GM12878 (cell line): ENCODE results near the gene TCF15. TPM values are rescaled to one million over a fixed set of nuclear protein-coding genes. Genes with fewer than 3 reads are reported as not detected.

Source experiments
- ATAC-seq: fragments of 200-7000 bp; cut with Tn5 transposase; 3 replicates; pipeline ENCODE4 v1.9.1; 2020; ENCODE audit warnings: mild to moderate bottlenecking, moderate library complexity
- BruUV-seq: library from RNA; stranded (reverse); fragments of 400-500 nt; replicated peaks from 2 replicates; lab custom pipeline; 2021; lab: Mats Ljungman, UMichigan
- CTCF ChIA-PET: fragments of 300-600 bp; sonication (Branson Sonifier 250); formaldehyde crosslinking; extraction: SDS; loops from one replicate; lab custom pipeline; 2021; ENCODE audit warnings: inconsistent platforms; lab: Yijun Ruan, JAX
- POLR2A ChIA-PET: fragments of 350-600 bp; formaldehyde crosslinking; extraction: SDS; loops from one replicate; lab custom pipeline; 2021; ENCODE audit warnings: inconsistent platforms; lab: Charles Lee
- RAD21 ChIA-PET: fragments of 300-600 bp; sonication (Branson Sonifier 250); formaldehyde crosslinking; loops from one replicate; lab custom pipeline; 2023; ENCODE audit warnings: antibody characterized with exemption; ENCODE audit not compliant: unreplicated experiment; lab: Charles Lee
- SMC1A ChIA-PET: fragments of 300-600 bp; sonication (Branson Sonifier 250); formaldehyde crosslinking; loops from one replicate; lab custom pipeline; 2023; ENCODE audit not compliant: unreplicated experiment, uncharacterized antibody; lab: Charles Lee
- DNase-seq: peaks from one replicate; pipeline ENCODE4 v3.0.0-alpha.2; 2011; ENCODE audit warnings: low read depth, low spot score
- FAIRE-seq: peaks from 3 replicates; lab custom pipeline; 2011; peaks lifted over from hg19 to GRCh38; lab: Jason Lieb, UNC
- H2AFZ ChIP-seq: 2 replicates; pipeline ENCODE4 v1.6.0; 2011; ENCODE audit warnings: low read depth, low read length, control low read depth; ENCODE audit not compliant: control insufficient read depth
- H3K27ac ChIP-seq: 2 replicates; pipeline ENCODE4 v1.5.1; 2011; ENCODE audit warnings: control low read depth; ENCODE audit not compliant: control insufficient read depth, insufficient read depth
- H3K27me3 ChIP-seq, 2 experiments: replicated peaks in 1 of 2; 2 replicates each; pipeline versions ENCODE4 v1.6.0 to v1.6.1; 2011; ENCODE audit warnings: low read length in 1 of 2; ENCODE audit not compliant: control insufficient read depth in 2 of 2, insufficient read depth in 2 of 2
- H3K36me3 ChIP-seq, 2 experiments: 2 replicates each; pipeline ENCODE4 v1.5.1; 2011; ENCODE audit warnings: low read length in 1 of 2; ENCODE audit not compliant: control insufficient read depth in 2 of 2, insufficient read depth in 2 of 2
- H3K4me1 ChIP-seq: 2 replicates; pipeline ENCODE4 v1.6.1; 2011; ENCODE audit warnings: mild to moderate bottlenecking, low read length, moderate library complexity, mixed read lengths; ENCODE audit not compliant: control insufficient read depth, insufficient read depth
- H3K4me2 ChIP-seq: 2 replicates; pipeline ENCODE4 v1.6.0; 2011; ENCODE audit warnings: control low read depth; ENCODE audit not compliant: control insufficient read depth, insufficient read depth
- H3K4me3 ChIP-seq: fragments of 200-600 bp; sonication (generic); 2 replicates; pipeline ENCODE4 v1.5.1; 2016
- H3K79me2 ChIP-seq: 2 replicates; pipeline ENCODE4 v1.6.0; 2011; ENCODE audit warnings: low read length; ENCODE audit not compliant: control insufficient read depth, insufficient read depth
- H3K9ac ChIP-seq: 2 replicates; pipeline ENCODE4 v1.8.0; 2011; ENCODE audit warnings: low read length, control low read depth, mixed read lengths; ENCODE audit not compliant: control insufficient read depth, insufficient read depth
- H3K9me3 ChIP-seq: replicated peaks from 3 replicates; pipeline ENCODE4 v1.5.1; 2011; ENCODE audit warnings: mild to moderate bottlenecking, low read length; ENCODE audit not compliant: control insufficient read depth, insufficient read depth
- H4K20me1 ChIP-seq: 2 replicates; pipeline ENCODE4 v1.6.0; 2011; ENCODE audit not compliant: control insufficient read depth, insufficient read depth
- ATF7 ChIP-seq: fragments of 450-650 bp; IDR thresholded peaks from 2 replicates; pipeline ENCODE4 v1.6.1; 2016; ENCODE audit warnings: low read depth, mild to moderate bottlenecking
- BHLHE40 ChIP-seq, 2 experiments: fragments of 450-650 bp in 1 of 2; IDR thresholded peaks; 2 replicates each; pipeline ENCODE4 v1.6.1; 2011 to 2017; ENCODE audit warnings: low read depth in 2 of 2, borderline replicate concordance in 1 of 2, improper control_type of control experiment in 1 of 2, low read length in 1 of 2, mild to moderate bottlenecking in 1 of 2
- CEBPZ ChIP-seq: fragments of 150-350 bp; IDR thresholded peaks from 2 replicates; pipeline ENCODE4 v1.6.1; 2016; ENCODE audit warnings: low read depth, low read length
- FOS ChIP-seq: IDR thresholded peaks from 3 replicates; pipeline ENCODE4 v1.6.1; 2011; ENCODE audit warnings: borderline replicate concordance; ENCODE audit not compliant: insufficient read length; ENCODE audit errors: extremely low read depth
- LARP7 ChIP-seq: fragments of 450-650 bp; IDR thresholded peaks from 2 replicates; pipeline ENCODE4 v1.6.1; 2017; ENCODE audit warnings: mild to moderate bottlenecking
- MTA3 ChIP-seq: IDR thresholded peaks from 2 replicates; pipeline ENCODE4 v1.6.1; 2012; ENCODE audit warnings: low read length, inconsistent platforms, borderline replicate concordance
- PBX3 ChIP-seq: IDR thresholded peaks from 2 replicates; pipeline ENCODE4 v1.6.1; 2011; ENCODE audit warnings: mild to moderate bottlenecking, low read depth, low read length, moderate library complexity; ENCODE audit not compliant: insufficient replicate concordance
- RCOR1 ChIP-seq: conservative IDR thresholded peaks from 2 replicates; pipeline ENCODE4 v1.6.1; 2012; ENCODE audit warnings: low read depth, low read length, improper control_type of control experiment
- SREBF1 ChIP-seq: IDR thresholded peaks from 2 replicates; pipeline ENCODE4 v1.6.1; 2012; ENCODE audit warnings: mild to moderate bottlenecking, low read length
- YY1 ChIP-seq: IDR thresholded peaks from 2 replicates; pipeline ENCODE4 v1.6.1; 2011; ENCODE audit warnings: low read depth, mild to moderate bottlenecking, low read length
- ZNF207 ChIP-seq: fragments of 450-650 bp; IDR thresholded peaks from 2 replicates; pipeline ENCODE4 v1.6.1; 2014; ENCODE audit warnings: antibody characterized with exemption, mild to moderate bottlenecking, borderline replicate concordance
- ZNF384 ChIP-seq: IDR thresholded peaks from 2 replicates; pipeline ENCODE4 v1.6.1; 2012; ENCODE audit warnings: low read depth, mild to moderate bottlenecking, low read length, improper control_type of control experiment, borderline replicate concordance
- ZNF622 ChIP-seq: fragments of 450-650 bp; IDR thresholded peaks from 2 replicates; pipeline ENCODE4 v1.6.1; 2017; ENCODE audit warnings: mild to moderate bottlenecking, inconsistent platforms
- WGBS: methylation state at CpG from one replicate; pipeline ENCODE4 v1.1.6; 2016; ENCODE audit warnings: low lambda C conversion rate; ENCODE audit not compliant: insufficient replicate concordance, insufficient coverage; ENCODE audit errors: missing lambda C conversion rate; 5-methylcytosine and 5-hydroxymethylcytosine counted together
- in situ Hi-C: fragments of 300-500 bp; cut with MboI; formaldehyde crosslinking; loops from 9 replicates; pipeline ENCODE4 v1.14.3; 2018; ENCODE audit warnings: mixed read lengths
- intact Hi-C: fragments of 100-400 bp; cut with micrococcal nuclease; formaldehyde crosslinking; loops from one replicate; pipeline ENCODE4 v1.14.2; 2022; ENCODE audit not compliant: unreplicated experiment
- polyA plus RNA-seq, 11 experiments: library from polyadenylated mRNA; depleted of rRNA in 4 of 11; unstranded in 6 of 11; stranded (reverse) in 5 of 11; fragments of >200 nt; fragmentation: Nextera tagmentation in 4 of 11; fragmentation: Illumina TruSeq in 1 of 11; extraction: Ambion mirVana in 4 of 11; extraction: Trizol in 1 of 11; gene quantifications; 1 replicate in 1 of 11; 2 replicates in 10 of 11; pipeline versions ENCODE4 v1.2.1 to v1.2.3, GENCODE V29; 2011 to 2016; ENCODE audit warnings: inconsistent platforms in 2 of 11, missing spikeins in 2 of 11, low read depth in 1 of 11
- total RNA-seq, 4 experiments: library from RNA; depleted of rRNA in 3 of 4; stranded (reverse); fragments of >200 nt in 3 of 4; fragmentation: Illumina TruSeq in 1 of 4; extraction: Trizol in 1 of 4; gene quantifications; 2 replicates each; pipeline versions ENCODE4 v1.2.1 to v1.2.3, GENCODE V29; 2013 to 2021
- TF ChIP-seq, protein P1 (sequence below): fragments of 450-650 bp; IDR thresholded peaks from 2 replicates; pipeline ENCODE4 v1.6.1; 2017; ENCODE audit warnings: mild to moderate bottlenecking, low read depth, inconsistent platforms; ENCODE audit not compliant: poor library complexity, severe bottlenecking

TCF15 gene
- total and polyA plus RNA-seq, 10 of the 15 experiments (the other 5 are each of a cell fraction or from before 2014, with no cell fraction given), result 0.08 TPM; not detected in 9

DNA sequence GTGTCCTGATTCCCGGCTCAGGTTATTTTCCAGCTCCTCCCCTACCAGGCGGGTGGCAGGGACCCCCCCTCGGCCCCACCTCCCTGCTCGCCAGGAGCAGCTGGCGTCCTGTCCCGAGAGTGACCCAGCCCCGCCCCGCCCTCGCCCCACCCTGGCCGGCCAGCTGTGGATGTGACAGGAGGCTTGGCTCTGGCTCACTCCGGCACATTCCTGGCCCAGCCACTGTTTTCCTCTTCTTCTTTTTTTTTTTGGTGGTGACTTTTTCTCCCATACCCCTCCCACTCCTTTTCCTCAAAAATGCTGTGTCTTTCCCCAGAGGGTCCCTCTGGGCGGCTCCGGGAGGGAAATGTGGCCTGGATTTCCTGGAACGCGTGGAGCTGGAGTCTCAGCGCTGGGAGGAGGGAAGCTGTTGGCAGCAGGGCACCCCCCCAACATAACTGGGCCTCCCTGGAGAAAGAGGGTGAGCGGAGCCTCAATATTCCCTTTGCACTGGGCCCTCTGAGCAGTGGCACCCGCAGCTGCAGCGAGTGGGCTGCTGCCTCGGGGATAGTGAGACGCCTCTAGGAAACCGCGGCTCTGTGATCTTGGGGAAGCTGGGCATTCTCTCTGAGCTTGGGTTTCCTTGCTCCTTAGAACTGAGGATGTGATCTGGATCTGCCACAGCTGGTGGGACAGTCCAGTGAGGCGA lies 38.2 kb downstream of the TCF15 start:
- CTCF ChIA-PET, result interaction anchor here (1.6 to 8.4 kb wide), 4 partner anchors 9 to 74 kb away, joined by 4 to 46 read pairs (median 10); no protein-coding TSS in a partner anchor
- TF ChIP-seq RCOR1 (no peak), BHLHE40 (IDR thresholded peaks at IDR 0.05; ENCODE audit: borderline replicate concordance in 1 of 2, low read depth in 2 of 2, low read length in 1 of 2) (no peak), ZNF207 (no peak), SREBF1 (no peak), LARP7 (no peak), PBX3 (no peak), CEBPZ (no peak), YY1 (no peak), MTA3 (no peak), ZNF622 (no peak), ATF7 (no peak), ZNF384 (no peak), FOS (no peak)
- TF ChIP-seq, protein P1, sequence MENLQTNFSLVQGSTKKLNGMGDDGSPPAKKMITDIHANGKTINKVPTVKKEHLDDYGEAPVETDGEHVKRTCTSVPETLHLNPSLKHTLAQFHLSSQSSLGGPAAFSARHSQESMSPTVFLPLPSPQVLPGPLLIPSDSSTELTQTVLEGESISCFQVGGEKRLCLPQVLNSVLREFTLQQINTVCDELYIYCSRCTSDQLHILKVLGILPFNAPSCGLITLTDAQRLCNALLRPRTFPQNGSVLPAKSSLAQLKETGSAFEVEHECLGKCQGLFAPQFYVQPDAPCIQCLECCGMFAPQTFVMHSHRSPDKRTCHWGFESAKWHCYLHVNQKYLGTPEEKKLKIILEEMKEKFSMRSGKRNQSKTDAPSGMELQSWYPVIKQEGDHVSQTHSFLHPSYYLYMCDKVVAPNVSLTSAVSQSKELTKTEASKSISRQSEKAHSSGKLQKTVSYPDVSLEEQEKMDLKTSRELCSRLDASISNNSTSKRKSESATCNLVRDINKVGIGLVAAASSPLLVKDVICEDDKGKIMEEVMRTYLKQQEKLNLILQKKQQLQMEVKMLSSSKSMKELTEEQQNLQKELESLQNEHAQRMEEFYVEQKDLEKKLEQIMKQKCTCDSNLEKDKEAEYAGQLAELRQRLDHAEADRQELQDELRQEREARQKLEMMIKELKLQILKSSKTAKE, result no peak
- POLR2A ChIA-PET, result no interaction called here
- no peak overlapping the region for H2AFZ ChIP-seq
- no peaks in the 10 kb centered on the region for H3K79me2 ChIP-seq
- H3K4me1 ChIP-seq, result no peaks in the 10 kb centered on the region
- no peaks in the 10 kb centered on the region for H3K36me3 ChIP-seq
- H3K9ac ChIP-seq, result no peak overlapping the region
- SMC1A ChIA-PET, result interaction anchor here (1.2 kb wide), 1 partner anchor 74 kb away, joined by 3 read pairs; no protein-coding TSS in a partner anchor
- H3K4me2 ChIP-seq, result no peak overlapping the region
- H3K9me3 ChIP-seq, result no peaks in the 10 kb centered on the region
- intact Hi-C loops (no loop called here), in situ Hi-C loops (no loop called here)
- WGBS, result 34% methylated on average over 16 of the region's 24 CpGs
- no peak overlapping the region for H3K27ac ChIP-seq
- no TSS peak for BruUV-seq
- RAD21 ChIA-PET, result no interaction called here
- H3K4me3 ChIP-seq, result no peak overlapping the region
- ATAC-seq, result no peak
- no peaks in the 10 kb centered on the region for H4K20me1 ChIP-seq
- no peak for DNase-seq
- H3K27me3 ChIP-seq, result peaks cover 0 to 9% of the 10 kb centered on the region in 2 experiments; a peak in 2 of 4 replicates
- FAIRE-seq, result no peak
